ENCODE measurements around the gene CCNF. TPM values are rescaled to one million over a fixed set of nuclear protein-coding genes. Genes with fewer than 3 reads are reported as not detected.

The CCNF gene
- total and polyA plus RNA-seq, 2 of the 4 experiments (the other 2 are of a cell fraction): 8.2 to 20.1 TPM

GRCh38 chr16:2468233-2468724 lies 39.0 kb downstream of the CCNF start:
- Histone ChIP-seq H2BK15ac (ENCODE audit: low read depth, low read length) (no peak overlapping the region), H4K20me1 (ENCODE audit: insufficient read depth, low read length) (0 out of 2 replicates have a peak, but pooled peaks cover 5% of the 10 kb centered on the region), H3K23ac (ENCODE audit: low read depth, low read length) (peak overlapping the region; percentile 52; the same call in 1 of the 2 replicates), H2AK9ac (replicated peaks; ENCODE audit: low read depth, low read length, poor library complexity) (peak overlapping the region; percentile 97), H3K4ac (ENCODE audit: low read depth, low read length) (peak overlapping the region; percentile 58), H3K14ac (replicated peaks; ENCODE audit: low read depth, low read length) (peak overlapping the region; percentile 44; the same call in 1 of the 2 replicates), H3K56ac (ENCODE audit: extremely low read depth, insufficient read depth, low read length) (peak overlapping the region; percentile 19; the same call in 1 of the 2 replicates), H3K18ac (ENCODE audit: low read depth, low read length) (no peak overlapping the region), H2AK5ac (ENCODE audit: low read depth, low read length) (peak overlapping the region; percentile 49; the same call in 1 of the 2 replicates), H4K91ac (ENCODE audit: insufficient read depth, low read depth, low read length) (no peak overlapping the region), H4K8ac (ENCODE audit: low read depth in 2 of 2, low read length in 2 of 2) (peak overlapping the region in 1 of 2 experiments; percentile 50; a peak in 2 of 4 replicates), H3K9me1 (ENCODE audit: insufficient read depth, low read length) (peaks cover 8% of the 10 kb centered on the region), H3K27me3 (ENCODE audit: control insufficient read depth, insufficient read depth, low read length) (no peaks in the 10 kb centered on the region; the same call in 1 of the 2 replicates), H3K79me1 (ENCODE audit: low read depth in 1 of 2, low read length in 2 of 2) (peaks cover 5 to 13% of the 10 kb centered on the region in 2 experiments; a peak in 1 of 4 replicates), H2BK20ac (ENCODE audit: low read depth, low read length) (no peak overlapping the region), H3K36me3 (ENCODE audit: control insufficient read depth, insufficient read depth, low read length) (no peaks in the 10 kb centered on the region), H3K27ac (ENCODE audit: insufficient read depth, low read length) (peak overlapping the region; percentile 27; the same call in 1 of the 2 replicates), H2AFZ (replicated peaks; ENCODE audit: low read length, poor library complexity) (peak overlapping the region; percentile 95), H4K5ac (ENCODE audit: low read depth, low read length) (no peak overlapping the region), H2BK120ac (ENCODE audit: low read depth, low read length) (no peak overlapping the region), H3K4me1 (ENCODE audit: control insufficient read depth, insufficient read depth, low read length) (peaks cover 17% of the 10 kb centered on the region), H3K4me2 (ENCODE audit: low read depth, low read length) (peak overlapping the region; percentile 92), H3K9me3 (ENCODE audit: control insufficient read depth, insufficient read depth, low read length) (no peaks in the 10 kb centered on the region), H3K9ac (ENCODE audit: low read depth, low read length) (peak overlapping the region; percentile 72), H3K4me3 (ENCODE audit: insufficient read depth, low read depth, low read length) (peak overlapping the region; percentile 50), H2BK5ac (ENCODE audit: low read depth, low read length, poor library complexity, severe bottlenecking) (peak overlapping the region; percentile 48)
- no TSS peak for BruUV-seq (replicated peaks)
- in situ Hi-C loops (cut with MboI; ENCODE audit: low sequenced_read_pairs): no loop called here
- 6% methylated on average over 7 of the region's 38 CpGs; no CpG with 5 or more reads in 1 of the 2 experiments for WGBS, 2 experiments (ENCODE audit: extremely low coverage in 2 of 2, insufficient read length in 1 of 2)
- POLR2A ChIA-PET (ENCODE audit: unreplicated experiment): no interaction called here
- TF ChIP-seq CTCF (conservative IDR thresholded peaks at IDR 0.05; ENCODE audit: low read depth, low read length): no peak
- no peak for TF ChIP-seq BHLHE40 (IDR thresholded peaks at IDR 0.05; ENCODE audit: low read depth, low read length)
- TF ChIP-seq NFE2L2 (IDR thresholded peaks at IDR 0.05; ENCODE audit: low read depth, low read length): no peak
- TF ChIP-seq RFX5 (IDR thresholded peaks at IDR 0.05; ENCODE audit: low read depth, low read length): no peak
- no peak for TF ChIP-seq MXI1 (IDR thresholded peaks at IDR 0.05; ENCODE audit: borderline replicate concordance, low read depth, low read length)
- TF ChIP-seq POLR2A (IDR thresholded peaks at IDR 0.05; ENCODE audit: low read depth, low read length): no peak
- TF ChIP-seq, protein P1, sequence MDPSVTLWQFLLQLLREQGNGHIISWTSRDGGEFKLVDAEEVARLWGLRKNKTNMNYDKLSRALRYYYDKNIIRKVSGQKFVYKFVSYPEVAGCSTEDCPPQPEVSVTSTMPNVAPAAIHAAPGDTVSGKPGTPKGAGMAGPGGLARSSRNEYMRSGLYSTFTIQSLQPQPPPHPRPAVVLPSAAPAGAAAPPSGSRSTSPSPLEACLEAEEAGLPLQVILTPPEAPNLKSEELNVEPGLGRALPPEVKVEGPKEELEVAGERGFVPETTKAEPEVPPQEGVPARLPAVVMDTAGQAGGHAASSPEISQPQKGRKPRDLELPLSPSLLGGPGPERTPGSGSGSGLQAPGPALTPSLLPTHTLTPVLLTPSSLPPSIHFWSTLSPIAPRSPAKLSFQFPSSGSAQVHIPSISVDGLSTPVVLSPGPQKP (IDR thresholded peaks at IDR 0.05; ENCODE audit: borderline replicate concordance, low read depth, low read length): no peak
- TF ChIP-seq FOS (IDR thresholded peaks at IDR 0.05; ENCODE audit: low read depth, low read length): no peak
- no peak for TF ChIP-seq MAFK (IDR thresholded peaks at IDR 0.05; ENCODE audit: low read depth, low read length)
- peak; percentile 16 for ATAC-seq (ENCODE audit: low read depth)
- intact Hi-C loops (cut with micrococcal nuclease): no loop called here
- CTCF ChIA-PET: interaction anchor here (1.2 kb wide), 1 partner anchor 33 kb away, joined by 4 read pairs; no protein-coding TSS in a partner anchor
- peak; percentile 11 for DNase-seq
- dilution Hi-C loops (cut with HindIII; ENCODE audit: low sequenced_read_pairs, unreplicated experiment): no loop called here

Data from IMR-90 (cell line).